ENCODE results near the gene IL18BP. TPM values are rescaled to one million over a fixed set of nuclear protein-coding genes. Genes with fewer than 3 reads are reported as not detected.
A peak's percentile ranks its signal among the peaks of the same experiment; 100 is the strongest.

The IL18BP gene
- total RNA-seq, 1 donor from 2014 or later: 19.9 TPM

GRCh38 chr11:72010529-72011233 is 12.0 kb downstream of the IL18BP start:
- peaks cover 65% of the 10 kb centered on the region for H3K36me3 Mint-ChIP-seq (ENCODE audit: low read depth)
- H3K27ac Mint-ChIP-seq: no peak overlapping the region
- peaks cover 3% of the 10 kb centered on the region for H3K4me1 Mint-ChIP-seq
- no peak for DNase-seq
- intact Hi-C loops (cut with micrococcal nuclease): no loop called here
- no peaks in the 10 kb centered on the region for H3K27me3 Mint-ChIP-seq
- H3K4me3 Mint-ChIP-seq: no peak overlapping the region
- H3K9me3 Mint-ChIP-seq: no peaks in the 10 kb centered on the region

- Mint-ChIP-seq H3K4me1 (peaks cover 3% of the 10 kb centered on the region), H3K27me3 (no peaks in the 10 kb centered on the region), H3K27ac (no peak overlapping the region), H3K36me3 (ENCODE audit: low read depth) (peaks cover 64% of the 10 kb centered on the region), H3K9me3 (no peaks in the 10 kb centered on the region), H3K4me3 (no peak overlapping the region)
- intact Hi-C loops (cut with micrococcal nuclease): no loop called here
- no peak for DNase-seq
These were observed 13.5 kb downstream of the IL18BP start for GRCh38 chr11:72012091-72012630.

- Mint-ChIP-seq H3K36me3 (ENCODE audit: low read depth) (peaks cover 65% of the 10 kb centered on the region), H3K4me3 (no peak overlapping the region), H3K27ac (no peak overlapping the region), H3K9me3 (no peaks in the 10 kb centered on the region), H3K4me1 (no peaks in the 10 kb centered on the region), H3K27me3 (no peaks in the 10 kb centered on the region)
- intact Hi-C loops (cut with micrococcal nuclease): no loop called here
- no peak for DNase-seq
These were observed 14.4 kb downstream of the IL18BP start for GRCh38 chr11:72012897-72013721.

GRCh38 chr11:72013765-72014711 is 15.3 kb downstream of the IL18BP start:
- Mint-ChIP-seq H3K4me1 (no peaks in the 10 kb centered on the region), H3K4me3 (no peak overlapping the region), H3K9me3 (no peaks in the 10 kb centered on the region), H3K27ac (peak overlapping the region; percentile 40), H3K36me3 (ENCODE audit: low read depth) (peaks cover 67% of the 10 kb centered on the region), H3K27me3 (no peaks in the 10 kb centered on the region)
- DNase-seq: no peak
- intact Hi-C loops (cut with micrococcal nuclease): no loop called here

- H3K4me1 Mint-ChIP-seq: no peaks in the 10 kb centered on the region
- H3K4me3 Mint-ChIP-seq: no peak overlapping the region
- no peak for DNase-seq
- peaks cover 72% of the 10 kb centered on the region for H3K36me3 Mint-ChIP-seq (ENCODE audit: low read depth)
- intact Hi-C loops (cut with micrococcal nuclease): no loop called here
- H3K9me3 Mint-ChIP-seq: no peaks in the 10 kb centered on the region
- peak overlapping the region; percentile 40 for H3K27ac Mint-ChIP-seq
- no peaks in the 10 kb centered on the region for H3K27me3 Mint-ChIP-seq
These were observed 16.1 kb downstream of the IL18BP start for GRCh38 chr11:72014761-72015320.

GRCh38 chr11:72015511-72016061 is 16.9 kb downstream of the IL18BP start:
- intact Hi-C loops (cut with micrococcal nuclease): no loop called here
- Mint-ChIP-seq H3K9me3 (no peaks in the 10 kb centered on the region), H3K27ac (no peak overlapping the region), H3K27me3 (no peaks in the 10 kb centered on the region), H3K4me1 (no peaks in the 10 kb centered on the region), H3K4me3 (no peak overlapping the region), H3K36me3 (ENCODE audit: low read depth) (peaks cover 74% of the 10 kb centered on the region)
- DNase-seq: peak; percentile 68

GRCh38 chr11:72018171-72018570 is 19.5 kb downstream of the IL18BP start:
- Mint-ChIP-seq H3K4me1 (no peaks in the 10 kb centered on the region), H3K36me3 (ENCODE audit: low read depth) (peaks cover 81% of the 10 kb centered on the region), H3K4me3 (no peak overlapping the region), H3K27me3 (no peaks in the 10 kb centered on the region), H3K27ac (no peak overlapping the region), H3K9me3 (no peaks in the 10 kb centered on the region)
- DNase-seq: no peak
- intact Hi-C loops (cut with micrococcal nuclease): no loop called here

- Mint-ChIP-seq H3K9me3 (no peaks in the 10 kb centered on the region), H3K4me3 (no peak overlapping the region), H3K27ac (no peak overlapping the region), H3K36me3 (ENCODE audit: low read depth) (peaks cover 57% of the 10 kb centered on the region), H3K4me1 (peaks cover 18% of the 10 kb centered on the region), H3K27me3 (no peaks in the 10 kb centered on the region)
- intact Hi-C loops (cut with micrococcal nuclease): loop anchor here (10.0 kb wide), 1 partner anchor 411 kb away; the partner anchor contains the start of gene CLPB
- no peak for DNase-seq
These were observed 24.6 kb downstream of the IL18BP start for GRCh38 chr11:72023335-72023734.

- intact Hi-C loops (cut with micrococcal nuclease): loop anchor here (10.0 kb wide), 1 partner anchor 411 kb away; the partner anchor contains the start of gene CLPB
- Mint-ChIP-seq H3K27ac (no peak overlapping the region), H3K4me3 (no peak overlapping the region), H3K27me3 (no peaks in the 10 kb centered on the region), H3K36me3 (ENCODE audit: low read depth) (peaks cover 57% of the 10 kb centered on the region), H3K9me3 (no peaks in the 10 kb centered on the region), H3K4me1 (peaks cover 20% of the 10 kb centered on the region)
- no peak for DNase-seq
These were observed 25.5 kb downstream of the IL18BP start for GRCh38 chr11:72024069-72024754.

GRCh38 chr11:72026090-72026489 is 27.4 kb downstream of the IL18BP start:
- Mint-ChIP-seq H3K4me1 (peaks cover 24% of the 10 kb centered on the region), H3K27me3 (no peaks in the 10 kb centered on the region), H3K9me3 (no peaks in the 10 kb centered on the region), H3K36me3 (ENCODE audit: low read depth) (peaks cover 45% of the 10 kb centered on the region), H3K27ac (peak overlapping the region; percentile 62), H3K4me3 (no peak overlapping the region)
- intact Hi-C loops (cut with micrococcal nuclease): loop anchor here (5.0 to 10.0 kb wide), 2 partner anchors 156 to 409 kb away; partner anchors contain the start of gene CLPB
- no peak for DNase-seq

- H3K27ac Mint-ChIP-seq: no peak overlapping the region
- intact Hi-C loops (cut with micrococcal nuclease): no loop called here
- H3K4me3 Mint-ChIP-seq: no peak overlapping the region
- no peaks in the 10 kb centered on the region for H3K9me3 Mint-ChIP-seq
- H3K4me1 Mint-ChIP-seq: peaks cover 19% of the 10 kb centered on the region
- peaks cover 36% of the 10 kb centered on the region for H3K36me3 Mint-ChIP-seq (ENCODE audit: low read depth)
- no peaks in the 10 kb centered on the region for H3K27me3 Mint-ChIP-seq
- DNase-seq: no peak
These were observed 31.9 kb downstream of the IL18BP start for GRCh38 chr11:72030472-72031045.

- Mint-ChIP-seq H3K27ac (no peak overlapping the region), H3K36me3 (ENCODE audit: low read depth) (peaks cover 24% of the 10 kb centered on the region), H3K4me1 (peaks cover 20% of the 10 kb centered on the region), H3K27me3 (no peaks in the 10 kb centered on the region), H3K4me3 (no peak overlapping the region), H3K9me3 (no peaks in the 10 kb centered on the region)
- intact Hi-C loops (cut with micrococcal nuclease): no loop called here
- DNase-seq: no peak
These were observed 38.0 kb downstream of the IL18BP start for GRCh38 chr11:72036687-72037086.
